Activated B cell treated with CpG ODN at 0.5 μM for 24 hours (primary cell): ENCODE data around the gene OBSCN. TPM values are rescaled to one million over a fixed set of nuclear protein-coding genes. Genes with fewer than 3 reads are reported as not detected.

ENCODE experiments used
- ATAC-seq: fragments of 200-7000 bp; cut with Tn5 transposase; one replicate; pipeline ENCODE4 v1.10.0; 2021; ENCODE audit warnings: low read depth, mild to moderate bottlenecking, moderate library complexity
- CTCF ChIA-PET: fragments of 350-600 bp; sonication (Branson Sonifier 250); formaldehyde crosslinking; loops from one replicate; lab custom pipeline; 2021; ENCODE audit warnings: antibody characterized with exemption; lab: Charles Lee
- POLR2A ChIA-PET: fragments of 350-600 bp; sonication (Branson Sonifier 250); formaldehyde crosslinking; loops from one replicate; lab custom pipeline; 2021; ENCODE audit warnings: antibody characterized with exemption; lab: Charles Lee
- DNase-seq: peaks from one replicate; pipeline ENCODE4 v3.0.0; 2022
- H3K27ac Mint-ChIP-seq: one replicate; pipeline ENCODE4 v1.8.0; 2020; ENCODE audit warnings: mixed read lengths
- H3K27me3 Mint-ChIP-seq: one replicate; pipeline ENCODE4 v1.8.0; 2021; ENCODE audit warnings: mixed read lengths
- H3K36me3 Mint-ChIP-seq: one replicate; pipeline ENCODE4 v1.8.0; 2021; ENCODE audit warnings: low read depth, mixed read lengths
- H3K4me1 Mint-ChIP-seq: one replicate; pipeline ENCODE4 v1.8.0; 2021; ENCODE audit warnings: mixed read lengths
- H3K4me3 Mint-ChIP-seq: one replicate; pipeline ENCODE4 v1.8.0; 2020; ENCODE audit warnings: mild to moderate bottlenecking, mixed read lengths
- H3K9me3 Mint-ChIP-seq: one replicate; pipeline ENCODE4 v1.8.0; 2020; ENCODE audit warnings: mixed read lengths
- CTCF ChIP-seq: fragments of 200-600 bp; IDR thresholded peaks from one replicate; pipeline ENCODE4 v1.8.0; 2022; ENCODE audit warnings: antibody characterized with exemption, mild to moderate bottlenecking
- intact Hi-C: fragments of 100-400 bp; cut with micrococcal nuclease; formaldehyde crosslinking; loops from one replicate; pipeline ENCODE4 v1.15.1; 2024
- total RNA-seq: library from RNA; stranded (reverse); gene quantifications from 2 replicates; pipeline ENCODE4 v1.2.3, GENCODE V29; 2022

Gene OBSCN
- total RNA-seq, 1 donor from 2014 or later, result 19.8 TPM

DNA sequence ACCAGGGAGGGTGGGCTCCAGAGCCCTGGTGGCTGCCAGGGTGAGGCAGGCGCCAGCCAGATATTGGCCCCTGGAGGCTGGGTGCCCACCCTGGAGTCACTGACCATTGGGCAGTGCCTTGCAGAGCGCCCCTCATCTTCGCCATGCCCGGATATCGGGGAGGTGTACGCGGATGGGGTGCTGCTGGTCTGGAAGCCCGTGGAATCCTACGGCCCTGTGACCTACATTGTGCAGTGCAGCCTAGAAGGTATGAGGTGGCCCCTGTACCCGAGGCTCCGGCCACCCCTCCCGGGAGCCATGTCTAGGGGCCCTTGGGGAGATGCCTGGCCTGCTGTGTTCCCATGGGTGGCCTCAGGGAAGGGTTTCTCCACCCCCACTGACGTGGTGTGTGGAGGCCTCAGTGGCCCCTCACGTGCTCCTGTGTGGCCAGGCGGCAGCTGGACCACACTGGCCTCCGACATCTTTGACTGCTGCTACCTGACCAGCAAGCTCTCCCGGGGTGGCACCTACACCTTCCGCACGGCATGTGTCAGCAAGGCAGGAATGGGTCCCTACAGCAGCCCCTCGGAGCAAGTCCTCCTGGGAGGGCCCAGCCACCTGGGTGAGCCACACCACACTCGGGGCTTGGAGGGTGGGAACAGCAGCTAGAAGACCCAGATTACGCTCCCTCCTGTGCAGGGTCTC is 167.9 kb downstream of the OBSCN start:
- ChIA-PET CTCF (no interaction called here), POLR2A (no interaction called here)
- Mint-ChIP-seq H3K4me3 (no peak overlapping the region), H3K4me1 (peaks cover 7% of the 10 kb centered on the region), H3K9me3 (no peaks in the 10 kb centered on the region), H3K36me3 (no peaks in the 10 kb centered on the region), H3K27ac (no peak overlapping the region), H3K27me3 (peaks cover 17% of the 10 kb centered on the region)
- ATAC-seq, result no peak
- TF ChIP-seq CTCF, result no peak
- intact Hi-C loops, result no loop called here
- DNase-seq, result no peak

GRCh38 chr1:228376262-228376628 is 168.4 kb downstream of the OBSCN start:
- Mint-ChIP-seq H3K4me1 (peaks cover 7% of the 10 kb centered on the region), H3K27me3 (peaks cover 22% of the 10 kb centered on the region), H3K36me3 (no peaks in the 10 kb centered on the region), H3K9me3 (no peaks in the 10 kb centered on the region), H3K27ac (no peak overlapping the region), H3K4me3 (no peak overlapping the region)
- no peak for TF ChIP-seq CTCF
- no peak for ATAC-seq
- ChIA-PET CTCF (no interaction called here), POLR2A (no interaction called here)
- no peak for DNase-seq
- intact Hi-C loops, result no loop called here

GRCh38 chr1:228376651-228377631 is 169.1 kb downstream of the OBSCN start:
- no peak for TF ChIP-seq CTCF
- H3K9me3 Mint-ChIP-seq, result no peaks in the 10 kb centered on the region
- POLR2A ChIA-PET, result no interaction called here
- DNase-seq (no peak), ATAC-seq (no peak)
- peaks cover 22% of the 10 kb centered on the region for H3K27me3 Mint-ChIP-seq
- H3K36me3 Mint-ChIP-seq, result no peaks in the 10 kb centered on the region
- intact Hi-C loops, result no loop called here
- no peak overlapping the region for H3K27ac Mint-ChIP-seq
- H3K4me3 Mint-ChIP-seq, result no peak overlapping the region
- CTCF ChIA-PET, result no interaction called here
- H3K4me1 Mint-ChIP-seq, result peaks cover 7% of the 10 kb centered on the region

DNA sequence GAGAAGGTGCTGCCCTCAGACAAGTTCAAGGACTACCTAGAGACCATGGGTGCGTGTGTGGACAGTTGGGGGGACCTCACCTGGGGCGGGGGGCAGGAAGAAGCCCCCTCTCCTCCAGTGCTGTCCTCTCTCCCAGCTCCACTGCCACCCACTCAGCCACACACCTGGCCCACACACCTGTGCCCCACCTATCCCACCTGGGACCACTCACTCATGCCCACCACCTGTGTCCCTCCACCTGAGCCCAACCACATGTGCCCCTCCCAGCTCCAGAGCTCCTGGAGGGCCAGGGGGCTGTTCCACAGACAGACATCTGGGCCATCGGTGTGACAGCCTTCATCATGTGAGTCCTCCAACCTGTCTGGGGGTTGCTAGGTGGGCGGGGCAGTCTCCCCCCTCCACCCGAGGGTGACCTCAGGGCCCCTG is 169.8 kb downstream of the OBSCN start:
- Mint-ChIP-seq H3K36me3 (no peaks in the 10 kb centered on the region), H3K4me1 (peaks cover 7% of the 10 kb centered on the region), H3K27ac (no peak overlapping the region), H3K4me3 (no peak overlapping the region), H3K9me3 (no peaks in the 10 kb centered on the region), H3K27me3 (peaks cover 22% of the 10 kb centered on the region)
- ATAC-seq (no peak), DNase-seq (no peak)
- ChIA-PET POLR2A (no interaction called here), CTCF (no interaction called here)
- intact Hi-C loops, result no loop called here
- TF ChIP-seq CTCF, result no peak
